GM12801 (cell line): Measurements from ENCODE around the gene CMSS1.

Experiments used
- CTCF ChIP-seq: IDR thresholded peaks from one replicate; pipeline ENCODE4 v1.5.1; 2011; ENCODE audit warnings: control low read depth; ENCODE audit not compliant: insufficient read length; ENCODE audit errors: extremely low read depth

CMSS1 gene

GRCh38 chr3:100165926-100166550, 348.4 kb downstream of the CMSS1 start:
- no peak for TF ChIP-seq CTCF

- no peak for TF ChIP-seq CTCF
Measured at GRCh38 chr3:100169201-100169920, 351.7 kb downstream of the CMSS1 start.

DNA sequence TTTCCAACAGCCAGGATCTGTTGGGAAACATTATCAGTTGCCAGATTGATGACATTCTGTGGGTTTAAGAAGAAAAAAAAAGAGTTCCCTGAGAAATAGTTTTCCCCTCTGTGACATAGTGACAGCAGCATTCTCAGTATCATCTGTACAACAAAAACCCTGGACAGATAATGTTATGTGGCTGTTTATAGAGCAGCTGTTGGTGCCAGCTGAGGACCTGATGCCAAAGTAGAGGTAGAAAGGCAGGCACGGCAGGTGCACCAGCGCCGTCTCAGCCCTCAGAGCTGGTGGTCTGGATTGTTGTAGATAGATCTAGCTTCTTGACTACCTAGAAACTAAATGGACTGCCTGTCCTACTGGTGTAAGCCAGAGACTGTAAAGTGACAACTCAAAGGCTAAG, 352.8 kb downstream of the CMSS1 start:
- no peak for TF ChIP-seq CTCF

DNA sequence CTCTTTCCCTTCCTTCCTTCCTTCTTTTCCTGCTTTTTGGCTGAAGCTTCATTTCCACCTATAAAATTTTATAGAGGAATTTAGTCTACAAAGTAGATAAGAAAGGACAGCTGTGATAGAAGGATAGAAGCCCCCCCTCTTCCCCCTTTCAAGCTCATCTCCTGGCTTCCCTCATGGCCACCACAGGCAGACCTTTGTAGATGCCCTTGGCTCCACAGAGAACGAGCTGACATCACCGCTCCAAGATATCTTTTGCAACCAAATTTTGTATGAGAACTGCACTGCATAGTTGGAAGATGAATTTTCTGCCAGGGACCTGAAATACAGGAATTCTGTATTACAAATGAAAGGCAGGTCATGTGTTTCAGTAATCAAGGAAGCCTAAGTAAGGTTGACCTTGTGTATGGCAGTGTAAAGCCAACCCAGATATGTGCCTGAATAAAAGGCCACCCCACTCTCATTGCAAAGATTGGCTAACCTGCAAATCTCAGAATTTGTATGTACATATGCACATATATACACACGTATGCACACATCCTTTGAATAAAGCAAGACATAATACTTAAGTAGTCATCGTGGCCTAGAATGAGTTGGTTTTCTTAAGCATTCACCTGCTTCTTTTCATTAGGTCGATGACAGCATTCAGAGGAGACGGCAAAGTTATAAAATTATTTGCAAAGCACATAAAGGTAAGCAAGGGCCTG, 353.7 kb downstream of the CMSS1 start:
- no peak for TF ChIP-seq CTCF

DNA sequence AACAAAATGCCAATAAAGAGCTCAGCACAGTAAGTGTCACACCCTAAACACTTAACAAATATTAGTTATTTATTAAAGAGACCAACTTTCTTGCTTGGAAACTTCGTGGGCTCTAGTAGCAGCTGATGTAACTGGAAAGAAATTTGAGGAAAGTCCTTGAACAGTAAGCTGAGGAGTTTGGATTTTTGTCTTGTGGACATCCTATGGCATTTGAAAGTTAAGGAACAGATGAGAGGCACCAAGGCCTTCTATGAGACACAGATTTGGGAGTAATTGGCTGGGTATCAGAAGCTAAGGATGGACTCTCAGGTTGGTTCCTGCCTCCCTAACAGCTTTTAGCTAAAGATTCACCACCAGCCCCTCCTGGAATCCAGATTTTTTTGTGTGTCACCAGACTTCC, 356.3 kb downstream of the CMSS1 start:
- no peak for TF ChIP-seq CTCF

DNA sequence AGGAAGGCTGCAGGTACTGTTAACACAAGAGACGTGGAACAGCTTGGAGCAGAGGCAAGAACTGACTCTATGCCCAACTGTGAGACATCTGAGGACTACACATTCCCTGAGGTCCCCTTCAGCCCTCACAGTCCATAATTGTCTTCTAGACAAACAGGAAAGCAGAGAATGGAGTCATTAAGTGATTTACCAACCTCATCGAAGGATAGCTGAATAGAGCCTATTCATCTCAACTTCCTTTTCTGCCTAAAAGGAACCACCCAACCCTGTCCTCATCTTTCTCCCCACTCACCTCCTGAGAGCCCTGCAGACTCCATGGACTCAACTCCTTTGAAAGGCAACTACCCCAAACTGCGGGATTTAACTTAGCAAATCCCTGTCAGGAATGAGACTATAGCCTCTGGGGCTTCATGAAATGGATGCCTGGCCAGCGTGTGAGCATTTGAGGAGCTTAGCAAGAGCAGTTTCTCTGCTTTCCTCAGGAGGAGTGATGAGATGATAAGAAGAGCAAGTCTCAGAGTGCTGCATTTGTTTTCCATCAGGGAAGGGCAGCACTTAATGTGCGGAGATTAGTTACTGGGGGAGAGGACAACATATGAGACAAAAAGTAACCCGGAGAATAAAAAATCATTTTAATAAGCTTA, 358.1 kb downstream of the CMSS1 start:
- no peak for TF ChIP-seq CTCF

- no peak for TF ChIP-seq CTCF
Measured at GRCh38 chr3:100179692-100180349, 362.2 kb downstream of the CMSS1 start.
